Large intestine (tissue), 12 donors: ENCODE measurements around the gene SLCO1A2. TPM values are rescaled to one million over a fixed set of nuclear protein-coding genes. Genes with fewer than 3 reads are reported as not detected.
"Not testable (repeated sequence)": the region's sequence is repeated elsewhere in the genome, so short reads cannot be mapped to it uniquely, and the experiment has no call there.

Source experiments
- DNase-seq, 2 donors: peaks; one replicate each; pipeline versions ENCODE4 v3.0.0 to v3.0.0-alpha.2; 2013
- H3K27ac ChIP-seq: one replicate; pipeline ENCODE4 v1.5.1; 2013; ENCODE audit warnings: low read length
- H3K27me3 ChIP-seq: 2 replicates; pipeline ENCODE4 v1.6.1; 2013; ENCODE audit warnings: low read length; ENCODE audit not compliant: control insufficient read depth, insufficient read depth
- H3K36me3 ChIP-seq: 2 replicates; pipeline ENCODE4 v1.6.1; 2013; ENCODE audit warnings: low read length; ENCODE audit not compliant: control insufficient read depth, insufficient read depth
- H3K4me1 ChIP-seq: one replicate; pipeline ENCODE4 v1.6.1; 2013; ENCODE audit warnings: low read length; ENCODE audit not compliant: control insufficient read depth, insufficient read depth
- H3K4me3 ChIP-seq: one replicate; pipeline ENCODE4 v1.5.1; 2013; ENCODE audit warnings: low read length
- H3K9me3 ChIP-seq: one replicate; pipeline ENCODE4 v1.6.1; 2013; ENCODE audit warnings: mild to moderate bottlenecking, low read depth, low read length, moderate library complexity; ENCODE audit not compliant: control insufficient read depth
- WGBS: methylation state at CpG from one replicate; pipeline ENCODE4 v1.1.5; 2013; ENCODE audit warnings: low lambda C conversion rate; ENCODE audit not compliant: insufficient coverage; 5-methylcytosine and 5-hydroxymethylcytosine counted together
- long read RNA-seq, 11 donors: transcript quantifications; one replicate each; lab custom pipeline, GENCODE V29; 2026
- polyA plus RNA-seq: library from polyadenylated mRNA; unstranded; fragments of 120-200 nt; gene quantifications from one replicate; pipeline ENCODE4 v1.2.1, GENCODE V29; 2013

Gene SLCO1A2
- 0.06 TPM for polyA plus RNA-seq
- long read RNA-seq, donor 1: 0 reads
- long read RNA-seq, donor 2: 0 reads
- long read RNA-seq, donor 3: 0 reads
- long read RNA-seq, donor 4: 0 reads
- long read RNA-seq, donor 5: 0 reads
- long read RNA-seq, donor 6: 0 reads
- long read RNA-seq, donor 7: 0 reads
- long read RNA-seq, donor 8: 0 reads
- long read RNA-seq, donor 9: 0 reads
- long read RNA-seq, donor 10: 0 reads
- long read RNA-seq, donor 11: 0 reads

- Histone ChIP-seq H3K36me3 (no peaks in the 10 kb centered on the region), H3K27ac (no peak within 1 kb of the TSS), H3K4me1 (no peaks in the 10 kb centered on the region), H3K4me3 (no peak within 1 kb of the TSS), H3K9me3 (no peaks in the 10 kb centered on the region), H3K27me3 (no peaks in the 10 kb centered on the region)
- WGBS: 90% methylated on average over 1 of the region's 3 CpGs
- no peak for DNase-seq
Observed at GRCh38 chr12:21334771-21335325, at the start of gene SLCO1A2. Gene SLCO1A2 (minus strand): TSS chr12:21334917. CDS start chr12:21334647, 270 bp downstream.

- H3K27ac ChIP-seq: no peak overlapping the region
- WGBS: 18% methylated on average over 2 of the region's 2 CpGs
- no peak overlapping the region for H3K4me3 ChIP-seq
Observed at GRCh38 chr12:21384261-21384660, 49.5 kb upstream of the SLCO1A2 start.

GRCh38 chr12:21381320-21381719, 46.6 kb upstream of the SLCO1A2 start:
- H3K27ac ChIP-seq, H3K27me3 ChIP-seq, DNase-seq, H3K4me1 ChIP-seq, H3K36me3 ChIP-seq, H3K4me3 ChIP-seq, H3K9me3 ChIP-seq: not testable (repeated sequence)
- no CpG with 5 or more reads among the region's 5 CpGs for WGBS

More at GRCh38 chr12:21384261-21384660, 49.5 kb upstream of the SLCO1A2 start:
- DNase-seq: peak; percentile 47 to 76
- Histone ChIP-seq H3K9me3 (peaks cover 4% of the 10 kb centered on the region), H3K27me3 (no peaks in the 10 kb centered on the region), H3K4me1 (peaks cover 5% of the 10 kb centered on the region), H3K36me3 (no peaks in the 10 kb centered on the region)

GRCh38 chr12:21379218-21379617, 44.5 kb upstream of the SLCO1A2 start:
- Histone ChIP-seq H3K4me1 (peaks cover 5% of the 10 kb centered on the region), H3K36me3 (no peaks in the 10 kb centered on the region), H3K27me3 (peaks cover 3% of the 10 kb centered on the region), H3K9me3 (no peaks in the 10 kb centered on the region), H3K27ac (no peak overlapping the region), H3K4me3 (no peak overlapping the region)
- WGBS: no CpG with 5 or more reads among the region's 3 CpGs
- DNase-seq: no peak

GRCh38 chr12:21372602-21373001, 37.9 kb upstream of the SLCO1A2 start, which contains the start of gene IAPP:
Gene IAPP (plus strand): TSS chr12:21372902. CDS start chr12:21373352, 450 bp downstream.
- Histone ChIP-seq H3K9me3 (no peaks in the 10 kb centered on the region), H3K36me3 (no peaks in the 10 kb centered on the region), H3K4me1 (no peaks in the 10 kb centered on the region), H3K27me3 (peaks cover 3% of the 10 kb centered on the region), H3K27ac (no peak within 1 kb of the TSS), H3K4me3 (no peak within 1 kb of the TSS)
- 60% methylated on average over 1 of the region's 2 CpGs for WGBS
- no peak for DNase-seq

GRCh38 chr12:21370845-21371449, 36.2 kb upstream of the SLCO1A2 start:
- Histone ChIP-seq H3K9me3 (no peaks in the 10 kb centered on the region), H3K4me1 (no peaks in the 10 kb centered on the region), H3K27me3 (peaks cover 3% of the 10 kb centered on the region), H3K27ac (no peak overlapping the region), H3K36me3 (no peaks in the 10 kb centered on the region), H3K4me3 (no peak overlapping the region)
- DNase-seq: no peak
- 100% methylated on average over 2 of the region's 7 CpGs for WGBS

GRCh38 chr12:21369141-21369980, 34.6 kb upstream of the SLCO1A2 start:
- DNase-seq: no peak
- no peak overlapping the region for H3K4me3 ChIP-seq
- no peaks in the 10 kb centered on the region for H3K27me3 ChIP-seq
- H3K27ac ChIP-seq: no peak overlapping the region
- 11% methylated on average over 1 of the region's 4 CpGs for WGBS
- H3K9me3 ChIP-seq: no peaks in the 10 kb centered on the region
- no peaks in the 10 kb centered on the region for H3K4me1 ChIP-seq
- H3K36me3 ChIP-seq: no peaks in the 10 kb centered on the region

GRCh38 chr12:21360632-21361031, 25.9 kb upstream of the SLCO1A2 start:
- H3K9me3 ChIP-seq, H3K27me3 ChIP-seq, H3K4me3 ChIP-seq, H3K36me3 ChIP-seq, H3K4me1 ChIP-seq, DNase-seq, H3K27ac ChIP-seq: not testable (repeated sequence)
- WGBS: no CpG with 5 or more reads among the region's 10 CpGs

- no peak overlapping the region for H3K4me3 ChIP-seq
- WGBS: 100% methylated on average over 1 of the region's 1 CpG
- no peak overlapping the region for H3K27ac ChIP-seq
- H3K9me3 ChIP-seq: no peaks in the 10 kb centered on the region
- H3K36me3 ChIP-seq: no peaks in the 10 kb centered on the region
- no peaks in the 10 kb centered on the region for H3K4me1 ChIP-seq
- no peaks in the 10 kb centered on the region for H3K27me3 ChIP-seq
- DNase-seq: no peak
Observed at GRCh38 chr12:21354641-21355040, 19.9 kb upstream of the SLCO1A2 start.

GRCh38 chr12:21353948-21354347, 19.2 kb upstream of the SLCO1A2 start:
- WGBS: 100% methylated on average over 1 of the region's 4 CpGs
- Histone ChIP-seq H3K4me1 (no peaks in the 10 kb centered on the region), H3K36me3 (no peaks in the 10 kb centered on the region), H3K27me3 (no peaks in the 10 kb centered on the region), H3K9me3 (no peaks in the 10 kb centered on the region), H3K27ac (no peak overlapping the region), H3K4me3 (no peak overlapping the region)
- no peak for DNase-seq
